Uterus (tissue), 2 donors: Measurements from ENCODE around the gene ETHE1.

ENCODE experiments used
- POLR2A ChIP-seq, 2 donors: fragments of 450-650 bp; IDR thresholded peaks; one replicate each; pipeline ENCODE4 v1.6.1; 2016; ENCODE audit warnings: antibody characterized with exemption in 2 of 2, mild to moderate bottlenecking in 1 of 2, moderate library complexity in 1 of 2
- TF ChIP-seq, protein P1 (sequence below), 4 experiments: fragments of 200-600 bp in 2 of 4; fragments of 450-650 bp in 2 of 4; sonication (generic) in 2 of 4; IDR thresholded peaks; one replicate each; pipeline ENCODE4 v1.5.1; 2016 to 2019; ENCODE audit warnings: antibody characterized with exemption in 4 of 4, mild to moderate bottlenecking in 2 of 4, moderate library complexity in 1 of 4

DNA sequence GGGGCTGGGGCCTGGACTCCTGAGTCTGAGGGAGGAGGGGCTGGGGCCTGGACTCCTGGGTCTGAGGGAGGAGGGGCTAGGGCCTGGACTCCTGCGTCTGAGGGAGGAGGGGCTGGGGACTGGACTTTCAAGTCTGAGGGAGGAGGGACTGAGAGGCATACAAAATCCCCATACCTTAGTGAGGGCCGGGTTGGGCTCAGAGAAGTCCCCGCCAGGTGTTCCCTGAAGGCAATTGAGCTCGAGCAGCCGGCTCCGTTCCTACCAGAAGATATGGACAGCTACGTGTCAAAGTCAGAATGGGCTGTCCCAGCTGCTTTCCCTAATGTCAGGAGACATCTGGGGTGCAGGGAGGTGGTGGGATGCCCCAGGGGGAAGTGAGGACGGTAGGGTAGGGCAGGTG, 31.9 kb downstream of the ETHE1 start:
- TF ChIP-seq, protein P1, sequence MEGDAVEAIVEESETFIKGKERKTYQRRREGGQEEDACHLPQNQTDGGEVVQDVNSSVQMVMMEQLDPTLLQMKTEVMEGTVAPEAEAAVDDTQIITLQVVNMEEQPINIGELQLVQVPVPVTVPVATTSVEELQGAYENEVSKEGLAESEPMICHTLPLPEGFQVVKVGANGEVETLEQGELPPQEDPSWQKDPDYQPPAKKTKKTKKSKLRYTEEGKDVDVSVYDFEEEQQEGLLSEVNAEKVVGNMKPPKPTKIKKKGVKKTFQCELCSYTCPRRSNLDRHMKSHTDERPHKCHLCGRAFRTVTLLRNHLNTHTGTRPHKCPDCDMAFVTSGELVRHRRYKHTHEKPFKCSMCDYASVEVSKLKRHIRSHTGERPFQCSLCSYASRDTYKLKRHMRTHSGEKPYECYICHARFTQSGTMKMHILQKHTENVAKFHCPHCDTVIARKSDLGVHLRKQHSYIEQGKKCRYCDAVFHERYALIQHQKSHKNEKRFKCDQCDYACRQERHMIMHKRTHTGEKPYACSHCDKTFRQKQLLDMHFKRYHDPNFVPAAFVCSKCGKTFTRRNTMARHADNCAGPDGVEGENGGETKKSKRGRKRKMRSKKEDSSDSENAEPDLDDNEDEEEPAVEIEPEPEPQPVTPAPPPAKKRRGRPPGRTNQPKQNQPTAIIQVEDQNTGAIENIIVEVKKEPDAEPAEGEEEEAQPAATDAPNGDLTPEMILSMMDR (IDR thresholded peaks at IDR 0.05), result no peak
- no peak for TF ChIP-seq POLR2A (IDR thresholded peaks at IDR 0.05)
